GM19372 (cell line): ENCODE results near the gene TEPSIN.

Experiments
- ATAC-seq: cut with Tn5 transposase; IDR thresholded peaks from one replicate; pipeline ENCODE4 v1.9.1; 2021; ENCODE audit warnings: mild to moderate bottlenecking, low read depth, moderate library complexity; ENCODE audit not compliant: unreplicated experiment

Gene TEPSIN

DNA sequence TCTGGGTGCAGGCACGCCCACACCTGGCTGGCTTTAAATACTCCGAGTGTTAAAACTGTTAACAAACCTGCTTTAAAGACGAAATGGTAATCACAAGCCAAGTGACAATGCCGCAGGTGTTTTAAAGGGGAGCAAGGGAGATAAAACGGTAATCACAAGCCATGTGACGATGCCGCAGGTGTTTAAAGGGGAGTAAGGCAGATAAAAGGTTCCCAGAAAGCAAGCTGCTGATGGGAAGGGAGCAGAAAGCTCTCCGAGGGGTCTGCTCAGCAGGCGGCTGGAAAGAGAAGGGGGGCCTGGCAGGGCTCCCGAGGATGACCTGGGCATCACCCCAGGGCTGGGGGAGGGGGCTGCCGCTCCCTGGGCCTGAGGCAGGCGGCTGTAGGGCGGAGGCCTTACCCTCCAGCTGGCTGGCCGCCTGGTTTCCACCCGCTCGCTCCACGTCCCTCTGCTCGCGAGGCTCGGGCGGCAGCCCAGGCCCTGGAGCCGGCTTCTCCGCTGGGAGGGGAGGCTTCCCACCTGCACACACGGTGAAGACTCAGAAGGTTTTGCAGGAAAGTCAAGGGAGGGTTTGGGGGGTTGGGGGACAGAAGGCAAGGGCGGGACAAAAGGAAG lies 12.3 kb upstream of the TEPSIN start:
- ATAC-seq: no peak

DNA sequence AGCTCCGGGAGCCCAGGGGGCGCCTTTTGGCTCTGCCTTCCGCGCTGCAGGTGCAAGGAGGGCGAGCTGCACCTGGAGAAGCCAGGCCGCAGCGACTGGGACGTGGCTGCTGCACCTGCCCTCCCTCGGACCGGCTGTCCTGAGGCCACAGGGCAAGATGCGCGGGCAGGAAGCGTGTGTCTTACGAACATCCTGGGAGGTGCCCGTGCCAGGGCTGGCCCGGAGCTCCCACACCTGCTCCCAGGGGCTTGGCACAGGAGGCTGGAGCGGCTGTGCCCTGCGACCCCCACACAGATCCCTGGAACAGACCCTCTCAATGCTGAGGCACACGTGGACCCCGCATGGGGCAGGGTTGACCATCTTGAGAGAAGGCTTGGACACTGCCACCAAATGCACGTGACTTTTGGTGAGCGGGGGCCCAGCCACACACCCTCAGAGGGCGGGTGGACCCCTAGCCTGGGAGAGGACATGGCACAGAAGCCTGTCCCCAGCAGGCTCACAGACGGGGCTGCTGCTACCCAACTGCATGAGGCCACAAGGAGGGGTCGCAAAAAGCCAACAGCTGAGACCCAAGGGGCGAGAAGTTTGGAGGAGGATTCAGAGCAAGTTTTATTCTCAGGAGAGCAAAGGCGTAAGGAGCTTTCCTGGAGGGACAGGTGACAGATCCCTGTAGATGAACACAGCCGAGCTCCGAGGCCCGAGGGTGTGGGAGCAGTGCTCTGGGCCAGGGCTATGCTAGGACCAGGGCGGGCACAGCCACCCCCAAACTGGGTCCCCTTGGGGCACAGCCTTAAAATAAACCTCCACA lies 11.6 kb upstream of the TEPSIN start:
- no peak for ATAC-seq

DNA sequence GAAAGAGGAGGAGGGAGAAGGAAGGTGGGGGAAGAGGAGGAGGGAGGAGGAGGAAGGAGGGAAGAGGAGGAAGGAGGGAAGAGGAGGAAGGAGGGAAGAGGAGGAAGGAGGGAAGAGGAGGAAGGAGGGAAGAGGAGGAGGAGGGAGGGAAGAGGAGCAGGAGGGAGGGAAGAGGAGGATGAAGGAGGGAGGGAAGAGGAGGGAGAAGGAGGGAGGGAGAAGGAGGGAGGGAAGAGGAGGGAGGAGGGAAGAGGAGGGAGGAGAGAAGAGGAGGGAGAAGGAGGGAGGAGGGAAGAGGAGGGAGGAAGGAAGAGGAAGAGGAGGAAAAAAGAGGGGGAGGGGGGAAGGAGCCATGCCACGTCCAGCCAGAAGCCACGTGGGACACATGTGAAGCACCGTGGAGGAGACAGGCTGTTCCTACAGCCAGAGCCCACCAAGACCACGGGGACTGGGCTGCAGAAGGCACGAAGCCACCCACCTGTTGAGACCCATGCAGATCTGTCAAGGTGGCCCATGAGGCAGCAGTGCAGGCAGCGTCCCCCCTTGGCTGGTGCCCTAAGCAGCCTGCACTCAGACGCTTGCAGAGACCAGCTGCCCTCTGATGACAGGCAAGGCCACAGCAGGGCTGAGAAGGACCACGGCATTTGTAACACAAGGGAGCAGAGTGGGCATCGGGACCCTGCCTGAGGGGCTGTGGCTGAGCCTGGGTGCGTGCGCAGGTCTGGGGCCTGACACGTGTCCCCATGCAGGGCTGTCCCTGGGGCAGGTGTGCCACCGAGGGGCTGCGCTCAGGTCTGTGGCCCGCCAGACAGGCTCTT lies 10.6 kb upstream of the TEPSIN start:
- ATAC-seq: no peak

DNA sequence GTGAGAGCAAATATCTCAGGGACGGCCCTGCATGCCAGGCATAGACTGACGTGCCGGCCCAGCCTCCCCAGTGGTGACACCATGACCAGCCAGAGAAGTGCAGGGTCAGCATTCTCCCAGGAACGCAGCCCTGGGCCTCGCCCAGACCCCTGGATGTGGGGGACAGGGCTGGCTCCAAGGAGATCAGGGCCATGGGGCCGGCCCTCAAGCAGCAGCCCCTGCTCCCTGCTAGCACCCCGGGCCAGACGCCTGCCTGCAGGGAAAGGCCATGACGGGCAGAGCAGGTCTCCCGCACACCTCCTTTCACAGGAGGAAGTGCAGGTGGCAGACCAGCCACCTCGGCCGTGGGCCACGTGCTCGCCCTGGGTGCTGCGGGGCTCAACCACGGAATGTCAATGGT lies 9.8 kb upstream of the TEPSIN start:
- no peak for ATAC-seq

DNA sequence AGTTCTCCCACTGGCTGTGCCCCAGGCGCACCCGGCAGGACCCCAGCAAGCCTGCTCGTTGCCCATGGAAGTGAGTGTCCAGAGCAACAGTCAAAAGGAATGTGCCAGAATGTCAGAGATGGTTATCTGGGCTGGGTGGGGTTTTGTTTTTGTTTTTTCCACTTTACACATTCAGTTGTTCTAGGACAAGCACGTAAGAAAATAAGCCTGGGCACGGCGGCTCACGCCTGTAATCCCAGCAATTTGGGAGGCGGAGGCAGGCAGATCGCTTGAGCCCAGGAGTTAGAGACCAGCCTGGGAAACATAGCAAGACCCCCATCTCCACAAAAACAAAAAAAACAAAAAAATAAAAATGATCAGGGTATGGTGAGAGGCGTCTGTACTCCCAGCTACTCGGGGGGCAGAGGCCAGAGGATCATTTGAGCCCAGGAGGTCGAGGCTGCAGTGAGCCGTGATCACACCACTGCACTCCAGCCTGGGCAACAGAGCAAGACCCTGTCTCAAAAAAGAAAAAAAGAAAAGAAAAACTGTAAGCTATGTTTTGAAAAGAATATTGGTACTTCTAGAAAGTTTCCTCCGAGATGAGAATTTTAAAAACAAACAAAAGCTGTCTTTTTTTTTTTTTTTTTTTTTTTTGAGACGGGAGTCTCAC lies 8.6 kb upstream of the TEPSIN start:
- no peak for ATAC-seq

DNA sequence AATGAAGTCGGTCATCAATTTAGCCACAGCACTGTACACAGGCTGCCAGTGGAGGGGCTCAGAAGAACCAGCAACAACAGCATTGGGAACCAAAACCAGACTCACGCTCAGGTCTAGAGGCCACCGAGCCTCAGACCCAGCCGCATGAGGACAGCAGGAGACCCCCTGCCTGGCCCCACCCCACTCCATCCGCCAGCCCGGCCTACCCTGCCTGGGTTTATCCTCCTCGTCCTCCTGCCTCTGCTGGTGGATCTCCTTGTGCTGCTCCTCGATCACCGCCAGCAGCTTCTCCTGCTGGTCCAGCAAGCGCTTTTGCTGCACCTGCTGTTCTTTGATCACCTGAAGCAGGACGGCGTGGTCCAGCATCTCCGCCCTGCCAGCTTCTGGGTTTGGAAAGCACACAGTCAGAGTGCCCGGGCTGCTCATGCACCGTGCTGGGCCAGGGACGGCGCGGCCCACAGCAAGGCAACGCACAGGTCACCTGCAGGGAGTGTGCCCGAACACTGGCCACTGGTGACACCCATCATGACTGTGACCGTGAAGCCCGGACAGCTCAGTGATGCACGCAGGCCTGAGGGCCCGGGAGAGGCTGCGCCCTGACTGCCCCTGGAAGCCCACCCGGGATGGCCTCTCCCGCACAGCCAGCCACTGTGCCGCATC lies 8.0 kb upstream of the TEPSIN start:
- no peak for ATAC-seq

DNA sequence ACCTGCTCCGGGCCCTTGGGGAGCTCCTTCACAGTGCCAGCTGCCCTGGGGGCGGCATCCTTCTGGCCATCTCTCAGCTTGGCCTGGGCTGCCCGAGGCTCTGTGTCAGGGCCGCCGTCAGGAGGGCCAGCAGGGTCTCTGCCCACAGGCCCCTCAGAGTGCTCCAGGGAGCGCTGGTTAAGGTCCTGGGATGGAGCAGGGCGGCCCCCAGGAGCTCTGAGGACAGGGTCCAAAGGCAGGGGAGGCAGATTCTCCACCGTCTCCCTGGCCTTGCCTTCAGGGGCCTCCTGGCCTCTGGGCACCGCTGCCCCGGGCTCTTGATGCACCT lies 7.5 kb upstream of the TEPSIN start:
- ATAC-seq: no peak

DNA sequence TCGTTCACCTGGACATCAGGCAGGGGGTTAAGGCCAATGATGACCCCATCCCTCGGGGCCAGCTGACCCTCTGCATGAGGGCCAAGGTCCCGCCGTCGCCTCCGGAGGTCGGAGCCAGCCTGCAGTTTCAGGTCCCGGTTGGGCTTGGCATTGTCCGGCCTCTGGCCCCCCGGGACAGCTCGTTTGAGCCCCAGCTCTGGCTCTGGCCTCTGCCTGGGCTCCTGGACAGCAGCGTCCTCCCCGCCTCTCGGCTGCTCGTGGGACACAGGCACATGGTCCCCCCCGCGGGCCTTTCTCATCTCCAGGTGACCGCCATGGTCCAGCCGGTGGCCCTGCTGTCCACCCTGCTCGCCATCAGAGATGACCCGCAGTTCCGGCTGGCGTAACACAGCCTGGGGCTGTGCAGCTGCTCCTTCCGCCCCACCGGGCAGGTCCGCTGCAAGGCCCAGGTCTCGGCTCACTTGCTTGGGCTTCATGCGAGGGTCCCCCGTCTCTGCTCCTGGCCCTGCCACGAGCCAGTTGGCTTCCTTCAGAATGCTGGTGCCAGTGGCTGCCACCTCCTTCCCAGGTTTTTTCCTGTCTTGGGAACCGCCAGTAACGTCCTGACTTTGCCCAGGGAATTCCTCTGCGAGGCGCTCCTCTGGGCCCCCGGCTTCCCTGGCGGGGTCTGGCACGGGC lies 6.9 kb upstream of the TEPSIN start:
- ATAC-seq: no peak

DNA sequence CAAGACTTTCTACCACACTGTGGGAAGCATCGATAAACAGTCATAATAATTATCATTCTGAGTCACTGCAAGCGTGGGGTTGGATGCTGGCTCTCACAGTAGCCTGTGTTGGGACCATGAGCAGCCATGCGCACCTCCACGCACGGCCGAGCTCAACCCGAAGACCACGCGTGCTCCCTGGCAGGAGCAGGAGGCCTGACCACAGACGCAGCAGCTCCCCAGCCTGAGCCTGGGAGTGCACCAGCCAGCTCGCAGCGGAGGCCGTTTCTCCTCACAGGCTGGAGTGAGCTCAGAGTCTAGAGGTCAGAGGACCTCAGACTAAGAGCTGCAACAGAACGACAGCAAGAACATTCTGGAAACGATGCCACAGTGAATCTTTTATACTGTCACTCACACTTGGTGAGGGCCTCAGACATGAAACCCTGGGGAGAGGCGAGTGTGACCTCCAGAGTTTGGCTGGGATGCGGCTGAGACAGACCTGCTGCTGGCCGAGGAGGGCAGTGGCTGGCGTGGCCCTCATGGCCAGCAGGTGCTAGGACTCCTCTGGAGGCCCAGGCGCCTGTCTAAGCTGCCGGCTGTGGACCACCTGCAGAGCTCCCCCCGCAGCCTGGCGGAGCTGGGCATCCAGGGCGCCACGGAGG lies 6.3 kb upstream of the TEPSIN start:
- no peak for ATAC-seq

DNA sequence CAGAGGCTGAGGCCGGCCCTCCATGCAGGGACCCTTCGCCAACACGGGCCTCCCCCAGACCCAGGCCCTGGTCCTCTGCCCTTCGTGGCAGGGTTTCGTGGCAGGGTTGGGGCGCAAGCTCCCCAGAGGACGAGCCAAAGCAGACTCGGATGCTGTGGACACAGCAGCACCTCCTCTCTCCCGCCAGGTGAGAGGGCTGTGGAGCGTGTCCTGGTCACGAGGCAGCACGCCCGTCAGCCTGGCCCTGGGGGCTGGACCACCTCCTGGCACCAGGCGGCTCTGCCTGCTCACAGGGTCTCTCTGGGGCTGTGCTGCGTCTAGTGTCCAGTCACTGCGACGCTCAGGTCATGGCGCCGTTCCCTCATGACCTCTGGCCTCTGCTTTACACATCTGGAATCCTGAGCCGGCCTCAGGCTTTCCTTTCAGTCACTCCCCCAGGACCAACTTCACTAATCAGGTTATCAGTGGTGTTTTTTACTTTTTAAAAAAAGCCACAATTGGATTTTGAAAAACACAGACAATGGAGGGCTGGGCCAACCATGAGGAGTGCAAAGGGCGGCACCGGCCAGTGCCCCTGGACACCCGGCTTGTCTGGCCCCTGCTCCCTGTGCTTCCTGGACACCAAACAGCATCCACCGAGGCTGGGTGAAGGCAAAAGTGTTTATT lies 5.6 kb upstream of the TEPSIN start:
- ATAC-seq: no peak

DNA sequence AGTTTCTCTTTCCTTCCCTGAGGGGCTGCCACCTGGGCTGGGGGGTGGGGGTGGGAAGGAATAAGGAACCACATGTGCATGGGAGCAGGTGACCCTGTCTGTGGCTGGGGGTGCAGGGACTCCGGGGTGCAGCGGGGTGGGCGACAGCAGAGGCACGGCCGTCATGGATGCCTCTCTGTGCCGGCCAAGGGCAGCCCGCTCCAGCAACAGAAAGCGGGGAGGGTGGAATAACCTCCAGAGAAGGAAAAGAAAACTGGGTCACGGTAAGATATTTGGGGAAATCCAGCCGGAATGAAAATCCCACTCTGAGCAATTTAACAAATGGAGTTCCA lies 4.4 kb upstream of the TEPSIN start:
- no peak for ATAC-seq

DNA sequence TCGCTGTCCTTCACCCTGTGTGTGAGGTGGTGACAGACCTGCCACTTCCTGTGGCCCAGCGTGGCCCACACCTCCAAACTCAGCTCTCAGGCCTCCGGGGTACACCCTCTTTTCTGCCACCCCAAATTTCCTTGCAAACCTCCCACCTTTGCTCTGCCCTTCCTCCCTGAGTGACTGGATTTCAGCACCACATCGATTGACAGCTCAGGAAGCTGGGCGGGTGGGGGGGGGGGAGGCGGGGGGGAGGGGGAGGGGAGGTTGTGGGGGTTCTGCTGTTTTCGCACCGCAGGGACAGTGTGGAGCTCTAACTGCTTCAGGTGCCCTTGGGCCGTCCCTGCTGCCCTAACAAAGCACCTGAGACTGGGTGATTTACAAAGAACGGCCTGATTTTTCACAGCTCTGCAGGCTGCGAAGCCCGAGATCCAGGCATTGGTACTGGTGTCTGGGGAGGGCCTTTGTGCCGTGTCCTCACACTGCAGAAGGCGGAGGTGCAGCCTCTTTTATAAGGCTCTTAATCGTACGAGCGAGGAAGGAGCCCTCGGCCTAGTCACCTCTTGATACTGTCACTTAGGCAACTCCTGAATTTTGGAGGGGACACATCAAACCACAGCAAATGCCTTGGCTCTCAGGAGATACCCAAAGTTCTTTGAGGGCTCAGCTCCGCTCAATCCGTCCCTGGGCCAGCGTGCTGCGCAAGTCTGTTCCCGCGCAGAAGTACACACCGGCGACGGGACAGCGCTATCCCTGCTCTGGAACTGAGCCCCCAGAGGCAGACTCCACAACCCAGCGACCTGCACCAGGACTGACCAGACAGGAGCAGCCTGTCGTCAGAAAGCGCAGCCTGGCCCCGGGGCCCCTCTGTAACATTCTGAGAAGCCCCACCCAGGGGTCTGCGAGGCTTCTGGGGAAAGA lies 3.8 kb upstream of the TEPSIN start:
- no peak for ATAC-seq

DNA sequence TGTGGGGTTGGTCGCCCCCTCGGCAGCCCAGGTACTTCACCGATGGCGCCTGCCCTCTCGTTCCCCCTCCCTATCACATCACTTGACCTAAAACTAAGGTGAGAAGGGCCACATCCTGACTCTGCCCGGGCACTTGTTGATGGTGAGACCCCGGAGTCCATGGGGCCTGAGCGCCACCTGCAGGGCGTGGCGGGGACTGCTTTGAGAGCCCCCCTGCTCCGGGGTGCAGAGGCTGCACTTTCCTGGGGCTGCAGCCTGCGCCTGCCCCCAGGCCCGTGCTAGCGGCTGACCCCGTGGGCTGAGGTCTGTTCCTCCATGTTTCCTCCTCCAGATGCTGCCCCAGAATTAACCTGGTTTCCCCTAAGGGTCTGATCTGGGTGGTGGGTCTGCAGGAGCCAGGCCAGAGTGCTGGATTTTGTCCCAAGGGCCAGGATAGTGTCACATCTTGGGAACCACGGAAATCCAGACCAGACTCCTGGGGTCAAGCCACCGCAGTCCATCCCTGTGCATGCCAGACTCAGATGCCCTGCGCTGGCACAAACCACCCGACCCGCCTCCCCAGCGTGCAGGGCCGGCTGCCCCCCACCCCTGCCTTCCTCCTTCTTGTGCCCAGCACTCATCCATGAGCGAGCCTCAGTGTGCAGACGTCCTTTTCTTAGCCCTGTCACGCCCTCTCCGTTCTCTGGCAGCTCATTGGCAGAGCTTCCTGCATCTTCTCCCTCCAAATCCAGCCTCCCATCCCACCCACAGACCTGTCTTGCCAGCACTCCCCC lies 3.0 kb upstream of the TEPSIN start:
- no peak for ATAC-seq

DNA sequence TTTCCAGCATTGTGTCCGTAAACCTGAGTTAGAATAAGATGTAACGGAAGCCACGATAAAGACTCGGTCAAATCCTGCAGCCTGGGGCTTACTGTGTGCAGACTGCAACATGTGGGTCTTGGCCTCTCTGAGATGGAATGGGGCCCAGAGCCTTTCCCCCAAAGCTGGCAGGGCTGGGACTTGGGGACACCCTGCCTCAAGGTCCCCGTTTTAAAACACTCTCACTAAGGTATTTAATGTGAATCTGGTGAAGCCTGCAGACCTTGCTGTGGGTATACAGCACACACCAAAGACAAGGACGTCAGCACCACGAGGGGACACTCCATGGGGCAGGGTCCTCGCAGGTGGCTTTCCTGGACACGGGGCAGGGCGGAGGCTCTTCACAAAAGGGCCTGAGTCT lies 2.3 kb upstream of the TEPSIN start:
- ATAC-seq: no peak

DNA sequence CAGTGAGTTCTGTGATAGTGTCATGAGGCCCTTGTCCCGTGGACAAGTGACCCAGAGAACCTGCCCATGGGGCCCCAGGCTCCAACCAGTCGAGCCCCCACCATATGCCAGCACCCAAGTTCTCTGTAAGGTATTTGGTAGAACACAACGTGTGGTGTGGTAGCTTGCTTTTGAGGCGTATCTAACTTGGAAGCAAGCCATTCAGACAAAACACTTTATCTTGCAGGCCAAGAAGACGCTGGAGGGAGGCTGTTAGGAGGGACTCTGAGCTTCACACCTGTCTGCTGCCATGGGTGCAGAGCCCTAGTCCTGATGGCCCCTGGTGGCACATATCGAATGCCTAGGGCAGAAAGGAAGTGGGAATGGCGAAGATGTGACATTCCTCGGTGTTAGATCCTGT lies 1.9 kb upstream of the TEPSIN start:
- no peak for ATAC-seq

DNA sequence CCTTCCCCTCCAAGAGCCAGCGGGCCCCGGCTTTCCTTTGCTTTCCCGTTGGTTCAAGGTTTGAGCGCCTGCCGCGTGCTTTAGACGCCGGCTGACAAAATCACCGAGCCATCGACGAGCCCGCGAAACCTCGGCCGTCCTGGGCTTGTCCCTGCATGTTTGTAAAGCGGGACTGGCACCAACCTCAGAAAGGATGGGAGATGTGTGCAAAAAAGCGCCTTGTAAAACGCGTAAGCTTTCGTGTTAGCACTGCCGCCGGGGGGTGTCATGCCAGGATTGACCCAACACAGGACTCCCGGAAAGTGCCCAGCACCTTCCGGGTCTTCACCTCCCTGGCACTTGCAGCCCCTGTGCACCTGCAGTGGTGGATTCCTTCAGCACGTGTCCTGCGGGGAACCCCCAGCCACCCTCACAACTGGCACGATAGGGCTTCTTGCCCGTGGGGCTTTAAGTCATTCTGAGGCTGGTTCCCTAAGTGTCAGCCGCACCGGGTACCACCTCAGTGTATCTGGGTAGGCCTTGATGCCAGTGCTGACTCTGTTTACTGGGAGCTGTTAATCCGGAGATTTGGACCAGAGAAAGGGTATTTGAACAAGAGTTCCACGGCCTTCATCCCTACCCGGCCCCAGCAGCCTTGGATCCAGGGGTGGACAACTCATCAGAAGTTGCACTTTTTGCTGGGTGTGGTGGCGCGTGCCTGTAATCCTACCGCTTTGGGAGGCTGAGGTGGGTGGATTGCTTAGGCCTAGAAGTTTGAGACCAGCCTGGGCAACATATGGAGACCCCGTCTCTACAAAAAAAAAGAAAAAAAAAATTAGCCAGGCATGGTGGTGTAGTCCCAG lies 1.1 kb upstream of the TEPSIN start:
- ATAC-seq: no peak

DNA sequence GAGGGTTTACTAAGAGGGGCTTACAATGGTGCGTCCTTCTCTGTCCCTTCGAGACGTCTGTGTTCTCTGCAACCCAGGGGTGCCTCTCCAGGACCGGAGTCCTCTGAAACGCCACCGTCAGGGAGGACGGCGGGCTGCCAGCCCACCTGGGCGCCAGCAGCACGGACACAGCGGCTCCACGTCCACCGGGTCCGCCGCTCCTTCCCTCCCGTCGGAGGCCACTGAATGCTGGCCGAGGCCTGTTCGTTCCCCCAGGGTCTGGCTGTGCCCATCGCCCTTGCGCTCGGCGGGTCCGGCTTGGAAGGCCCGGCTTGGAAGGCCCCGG lies 403 bp downstream of the TEPSIN start:
- no peak for ATAC-seq
